ENCODE measurements around the gene PCSK6.
"Not testable (repeated sequence)": the region's sequence is repeated elsewhere in the genome, so short reads cannot be mapped to it uniquely, and the experiment has no call there.

Gene PCSK6

DNA sequence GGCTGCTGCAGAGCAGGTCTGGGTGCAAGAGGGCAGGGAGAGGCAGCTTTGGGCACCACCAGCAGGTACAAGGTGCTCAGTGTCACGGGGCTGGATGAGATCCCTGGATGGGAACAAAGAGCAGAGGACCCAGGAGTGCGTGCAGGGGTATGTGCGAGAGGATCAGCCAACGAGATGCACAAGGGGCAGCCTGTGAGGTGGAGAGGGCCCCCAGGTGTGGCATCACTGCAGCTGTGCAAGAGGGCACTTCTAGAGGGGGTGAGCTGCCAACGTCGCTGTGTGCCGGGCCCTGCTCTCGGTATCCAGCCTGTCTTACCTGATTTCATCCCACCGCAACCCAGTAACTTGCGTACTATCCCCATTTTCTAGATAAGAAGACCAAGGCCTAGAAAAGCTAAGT is 127.1 kb downstream of the PCSK6 start:
- DNase-seq (ENCODE audit: low spot score), result no peak
- no peak for TF ChIP-seq CTCF (IDR thresholded peaks at IDR 0.05; ENCODE audit: extremely low read depth, missing control alignments)

DNA sequence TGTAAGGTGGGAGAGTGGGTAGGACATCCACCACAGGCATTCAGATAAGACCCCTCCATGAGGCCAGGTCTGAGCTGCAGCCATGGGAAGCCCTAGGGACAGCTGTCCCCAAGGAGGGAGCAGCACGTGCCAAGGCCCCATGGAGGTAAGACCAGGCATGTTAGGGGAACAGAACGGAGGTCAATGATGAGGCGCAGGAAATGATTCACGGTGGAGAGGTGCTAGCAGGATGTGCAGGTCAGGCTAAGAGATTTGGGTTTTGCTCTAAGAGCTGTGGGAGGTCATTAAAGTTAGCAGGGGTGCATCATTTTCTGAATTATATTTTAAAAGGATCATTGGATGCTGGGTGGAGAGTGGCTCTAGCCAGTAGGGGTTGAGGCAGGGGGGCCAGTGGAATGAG is 128.1 kb downstream of the PCSK6 start:
- DNase-seq (ENCODE audit: low spot score), result no peak
- no peak for TF ChIP-seq CTCF (IDR thresholded peaks at IDR 0.05; ENCODE audit: extremely low read depth, missing control alignments)

GRCh38 chr15:101359365-101359947 is 130.1 kb downstream of the PCSK6 start:
- TF ChIP-seq CTCF (IDR thresholded peaks at IDR 0.05; ENCODE audit: extremely low read depth, missing control alignments), result no peak
- DNase-seq (ENCODE audit: low spot score), result no peak

- no peak for DNase-seq (ENCODE audit: low spot score)
These were observed 130.6 kb downstream of the PCSK6 start for GRCh38 chr15:101358895-101359294.

DNA sequence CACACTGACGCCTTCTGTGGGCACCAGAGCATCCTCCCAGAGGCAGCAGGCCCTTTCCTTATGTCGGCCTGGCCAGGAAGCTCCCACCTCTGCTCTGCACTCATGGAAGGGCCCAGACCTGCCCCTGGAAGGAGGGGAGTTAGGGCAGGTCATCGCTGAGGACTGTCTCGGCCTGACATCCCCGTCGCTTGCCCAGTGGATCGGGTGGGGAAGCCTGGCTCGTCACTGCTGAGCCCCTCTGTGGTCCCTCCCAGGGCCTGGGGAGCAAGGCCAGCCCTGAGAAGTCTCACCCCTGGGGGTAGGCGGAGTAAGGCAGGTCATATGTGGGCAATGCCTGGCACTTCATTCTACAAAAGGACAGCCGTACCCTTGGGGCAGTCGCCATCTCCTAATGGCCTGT is 131.6 kb downstream of the PCSK6 start:
- DNase-seq (ENCODE audit: low spot score), result no peak
- no peak for TF ChIP-seq CTCF (IDR thresholded peaks at IDR 0.05; ENCODE audit: extremely low read depth, missing control alignments)

More at GRCh38 chr15:101358895-101359294, 130.6 kb downstream of the PCSK6 start:
- TF ChIP-seq CTCF (IDR thresholded peaks at IDR 0.05; ENCODE audit: extremely low read depth, missing control alignments), result no peak

- DNase-seq (ENCODE audit: low spot score), result no peak
- no peak for TF ChIP-seq CTCF (IDR thresholded peaks at IDR 0.05; ENCODE audit: extremely low read depth, missing control alignments)
These were observed 132.2 kb downstream of the PCSK6 start for GRCh38 chr15:101357333-101357732.

DNA sequence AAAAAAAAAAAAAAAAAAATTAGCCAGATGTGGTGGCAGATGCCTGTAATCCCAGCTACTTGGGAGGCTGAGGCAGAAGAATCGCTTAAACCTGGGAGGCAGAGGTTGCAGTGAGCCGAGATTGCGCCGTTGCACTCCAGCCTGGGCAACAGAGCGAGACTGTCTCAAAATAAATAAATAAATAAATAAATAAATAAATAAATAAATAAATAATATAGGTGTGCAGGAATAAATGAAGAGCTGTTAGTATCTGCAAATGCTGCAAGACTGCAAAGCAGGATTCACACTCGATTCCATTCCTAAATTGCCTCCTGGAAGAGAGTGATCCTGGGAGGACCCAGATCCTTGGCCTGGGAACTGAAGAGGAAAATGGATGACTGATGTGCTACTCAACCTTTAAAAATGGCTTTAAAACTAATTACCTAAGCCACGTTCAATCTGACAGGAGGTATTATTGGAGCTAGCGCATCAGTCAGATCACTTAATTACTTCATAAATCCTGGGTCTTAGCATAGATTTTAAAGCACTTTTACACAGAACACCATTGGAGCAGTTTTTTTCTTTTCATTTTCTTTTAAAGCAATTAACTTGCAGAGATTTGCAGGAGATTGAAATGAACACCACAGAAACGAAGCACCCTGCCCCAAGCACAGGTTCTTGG is 132.9 kb downstream of the PCSK6 start:
- DNase-seq (ENCODE audit: low spot score), result not testable (repeated sequence)

Data from GM20000 (cell line).